ENCODE results near the gene RELL1. TPM values are rescaled to one million over a fixed set of nuclear protein-coding genes. Genes with fewer than 3 reads are reported as not detected.

Gene RELL1
- total RNA-seq: 10 to 100 TPM; 30.1 to 30.7 TPM
- total RNA-seq: 43.1 to 54.2 reads per million in 2 donors

DNA sequence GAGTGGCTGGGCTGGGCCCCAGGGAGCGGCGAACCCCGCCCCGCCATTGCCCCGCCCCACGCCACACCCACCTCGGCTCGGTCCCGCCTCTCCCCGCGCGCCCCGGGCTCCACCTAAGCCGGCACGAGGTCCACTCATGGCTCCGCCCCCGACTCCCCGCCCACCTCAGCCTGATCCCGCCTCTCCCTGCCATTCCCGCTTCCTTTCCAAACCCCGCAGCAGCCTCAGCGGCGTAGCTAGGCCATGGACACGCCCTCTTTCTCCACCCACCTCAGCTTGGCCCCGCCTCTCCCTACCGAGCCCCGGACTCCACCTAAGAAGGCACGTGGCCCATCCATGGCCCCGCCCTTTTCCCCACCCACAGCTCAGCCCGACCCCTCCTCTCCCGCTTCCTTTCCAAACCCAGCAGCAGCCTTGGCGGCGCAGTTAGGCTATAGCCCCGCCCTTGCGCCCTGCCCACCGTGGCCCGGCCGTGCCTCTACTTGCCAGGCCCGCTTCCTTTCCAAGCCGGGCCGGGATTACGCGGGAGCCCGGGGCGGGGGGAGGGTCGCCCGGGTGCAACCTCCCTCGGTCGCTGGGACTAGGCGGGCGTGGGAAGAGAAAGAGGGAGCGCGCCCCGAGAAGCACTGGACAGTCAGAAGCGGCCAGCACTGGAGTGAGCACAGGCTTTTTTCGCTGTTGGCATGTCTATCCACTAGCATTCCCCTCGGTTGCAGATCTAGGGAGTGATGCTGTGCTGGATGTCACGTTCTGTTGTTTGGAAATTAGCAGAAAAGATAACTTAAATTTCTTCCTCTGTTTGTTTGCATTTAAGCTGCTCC is at the start of gene RELL1:
RELL1 (minus strand) TSS at position 4 of the 821 bp plus-strand sequence. CDS start 89 bp downstream, outside the sequence.
- peak within 1 kb of the TSS; percentile 95 for H3K4me3 Mint-ChIP-seq
- ATAC-seq: peak; percentile 86
- peaks cover 27% of the 10 kb centered on the region for H3K4me1 Mint-ChIP-seq
- peak within 1 kb of the TSS; percentile 91 for H3K27ac Mint-ChIP-seq
- peaks cover 5% of the 10 kb centered on the region for H3K27me3 Mint-ChIP-seq
- DNase-seq: peak; percentile 96 to 99 (median 97)
- H3K36me3 Mint-ChIP-seq (ENCODE audit: low read depth): peaks cover 4% of the 10 kb centered on the region
- H3K9me3 ChIP-seq (ENCODE audit: control insufficient read depth, low read length, poor library complexity, severe bottlenecking): no peaks in the 10 kb centered on the region

GRCh38 chr4:37735578-37735977 is 49.4 kb upstream of the RELL1 start:
- no peaks in the 10 kb centered on the region for H3K27me3 Mint-ChIP-seq
- no peak overlapping the region for H3K27ac Mint-ChIP-seq
- H3K4me1 Mint-ChIP-seq: no peaks in the 10 kb centered on the region
- no peaks in the 10 kb centered on the region for H3K9me3 ChIP-seq (ENCODE audit: control insufficient read depth, low read length, poor library complexity, severe bottlenecking)
- no peak overlapping the region for H3K4me3 Mint-ChIP-seq
- ATAC-seq (no peak), DNase-seq (no peak)
- H3K36me3 Mint-ChIP-seq (ENCODE audit: low read depth): no peaks in the 10 kb centered on the region

- no peaks in the 10 kb centered on the region for H3K9me3 ChIP-seq (ENCODE audit: control insufficient read depth, low read length, poor library complexity, severe bottlenecking)
- H3K27ac Mint-ChIP-seq: no peak overlapping the region
- ATAC-seq (no peak), DNase-seq (no peak)
- no peaks in the 10 kb centered on the region for H3K4me1 Mint-ChIP-seq
- no peak overlapping the region for H3K4me3 Mint-ChIP-seq
- no peaks in the 10 kb centered on the region for H3K36me3 Mint-ChIP-seq (ENCODE audit: low read depth)
- H3K27me3 Mint-ChIP-seq: no peaks in the 10 kb centered on the region
Observed at GRCh38 chr4:37734989-37735388, 48.8 kb upstream of the RELL1 start.

DNA sequence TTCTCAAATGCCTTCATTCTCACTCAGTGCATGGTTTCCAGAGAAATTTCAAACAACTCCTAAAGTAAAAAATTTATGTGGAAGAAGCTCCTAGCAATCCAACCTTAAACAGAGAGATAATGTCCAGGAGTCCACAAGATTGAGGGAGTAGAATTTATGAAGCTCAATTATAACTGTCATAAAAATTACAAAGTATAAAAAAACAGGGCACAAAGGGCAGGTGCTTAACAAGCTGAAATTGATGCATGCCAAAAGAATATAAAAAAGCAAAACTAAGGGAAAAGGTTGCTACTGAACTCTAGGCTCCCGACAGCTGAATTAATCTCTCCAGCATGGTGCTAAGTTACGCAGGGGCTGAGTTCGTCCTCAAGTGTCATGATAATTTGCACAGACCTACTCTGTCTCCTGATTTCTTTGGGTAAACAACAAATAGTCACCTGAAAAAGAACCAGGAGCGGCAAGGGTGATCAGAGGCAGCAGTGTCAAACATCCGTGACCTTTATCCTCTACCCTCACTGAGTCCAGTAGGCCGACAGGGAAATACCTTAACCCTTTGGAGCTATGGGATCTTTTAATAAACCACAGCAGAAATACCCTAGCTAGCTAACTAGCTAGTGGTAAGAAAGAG is 47.2 kb upstream of the RELL1 start:
- H3K9me3 ChIP-seq (ENCODE audit: control insufficient read depth, low read length, poor library complexity, severe bottlenecking): no peaks in the 10 kb centered on the region
- ATAC-seq (no peak), DNase-seq (no peak)
- Mint-ChIP-seq H3K27ac (no peak overlapping the region), H3K27me3 (no peaks in the 10 kb centered on the region), H3K4me3 (no peak overlapping the region), H3K4me1 (no peaks in the 10 kb centered on the region), H3K36me3 (ENCODE audit: low read depth) (no peaks in the 10 kb centered on the region)

DNA sequence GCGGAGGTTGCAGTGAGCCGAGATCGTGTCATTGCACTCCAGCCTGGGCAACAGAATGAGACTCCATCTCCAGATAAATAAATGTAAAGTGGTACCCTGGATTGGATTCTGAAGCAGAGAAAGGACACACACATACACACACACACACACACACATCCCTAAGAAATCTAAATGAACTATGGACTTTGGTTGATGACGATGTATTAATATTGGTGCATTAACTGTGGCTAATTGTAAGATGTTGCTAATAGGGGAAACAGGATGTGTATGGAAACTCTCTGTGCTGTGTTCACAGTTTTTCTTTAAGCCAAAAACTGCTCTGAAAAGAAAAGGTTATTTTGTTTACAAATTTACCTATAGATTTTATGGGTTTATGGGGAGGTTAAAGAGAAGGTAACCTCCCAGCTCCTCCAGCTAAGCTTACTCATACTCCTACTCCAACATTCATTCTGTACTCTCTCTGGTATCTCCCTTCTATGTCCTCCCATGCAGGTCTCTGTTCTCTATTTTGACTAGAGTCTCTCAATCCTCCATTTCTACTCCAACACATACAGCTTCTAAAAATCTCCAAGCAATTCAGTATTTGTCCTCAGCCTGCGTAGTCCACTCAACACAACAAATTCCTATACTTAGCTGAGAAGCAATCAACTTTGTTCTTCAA is 46.5 kb upstream of the RELL1 start:
- Mint-ChIP-seq H3K4me3 (no peak overlapping the region), H3K36me3 (ENCODE audit: low read depth) (no peaks in the 10 kb centered on the region), H3K27me3 (peaks cover 2% of the 10 kb centered on the region), H3K27ac (no peak overlapping the region), H3K4me1 (peaks cover 3% of the 10 kb centered on the region)
- no peak for DNase-seq
- no peaks in the 10 kb centered on the region for H3K9me3 ChIP-seq (ENCODE audit: control insufficient read depth, low read length, poor library complexity, severe bottlenecking)
- ATAC-seq: no peak

DNA sequence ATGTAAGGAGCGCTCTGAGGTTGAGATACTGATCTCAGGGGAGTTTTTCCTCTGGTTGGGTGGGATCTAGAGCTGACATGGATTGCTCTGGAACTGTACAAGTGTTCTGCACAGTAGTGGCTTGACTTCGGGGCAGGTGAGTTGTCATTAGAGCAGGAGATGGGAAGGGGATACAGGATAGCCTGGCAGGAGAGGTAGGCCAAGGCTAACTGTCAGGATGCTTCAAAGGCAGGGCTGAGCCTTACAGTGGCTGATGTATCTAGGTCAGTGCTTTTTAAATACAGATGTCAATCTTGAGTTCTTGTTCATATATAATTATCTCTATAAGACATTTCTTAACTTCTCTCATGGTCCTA is 43.5 kb upstream of the RELL1 start:
- peaks cover 5% of the 10 kb centered on the region for H3K4me1 Mint-ChIP-seq
- no peak for ATAC-seq
- H3K9me3 ChIP-seq (ENCODE audit: control insufficient read depth, low read length, poor library complexity, severe bottlenecking): no peaks in the 10 kb centered on the region

GRCh38 chr4:37728064-37728463 is 41.9 kb upstream of the RELL1 start:
- ATAC-seq: no peak
- Mint-ChIP-seq H3K4me1 (peaks cover 6% of the 10 kb centered on the region), H3K27ac (no peak overlapping the region), H3K27me3 (peaks cover 8% of the 10 kb centered on the region), H3K4me3 (no peak overlapping the region), H3K36me3 (ENCODE audit: low read depth) (no peaks in the 10 kb centered on the region)
- H3K9me3 ChIP-seq (ENCODE audit: control insufficient read depth, low read length, poor library complexity, severe bottlenecking): no peaks in the 10 kb centered on the region
- DNase-seq: no peak

More for the DNA sequence above, 43.5 kb upstream of the RELL1 start:
- no peak for DNase-seq
- Mint-ChIP-seq H3K27me3 (peaks cover 8% of the 10 kb centered on the region), H3K36me3 (ENCODE audit: low read depth) (no peaks in the 10 kb centered on the region), H3K27ac (no peak overlapping the region), H3K4me3 (no peak overlapping the region)

DNA sequence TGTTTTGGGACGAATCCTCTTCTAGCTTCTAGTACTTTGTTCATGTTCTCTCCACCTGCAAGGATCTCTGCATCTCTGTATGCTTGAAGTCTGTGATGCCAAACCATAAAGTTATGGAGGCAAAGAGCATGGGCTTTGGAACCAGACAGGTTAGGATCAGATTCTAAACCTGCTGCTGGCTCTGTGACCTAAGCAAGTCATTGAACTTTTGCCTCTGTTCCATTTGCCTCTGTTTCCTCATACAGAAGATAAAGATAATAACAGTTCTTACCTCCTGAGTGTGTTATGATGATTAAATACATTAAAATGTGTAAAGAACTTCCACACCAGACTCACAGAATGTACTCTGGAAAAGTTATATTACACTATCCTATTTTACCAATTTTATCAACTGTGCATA is 41.5 kb upstream of the RELL1 start:
- H3K27ac Mint-ChIP-seq: no peak overlapping the region
- DNase-seq (no peak), ATAC-seq (no peak)
- no peaks in the 10 kb centered on the region for H3K36me3 Mint-ChIP-seq (ENCODE audit: low read depth)
- no peak overlapping the region for H3K4me3 Mint-ChIP-seq
- peaks cover 8% of the 10 kb centered on the region for H3K27me3 Mint-ChIP-seq
- no peaks in the 10 kb centered on the region for H3K9me3 ChIP-seq (ENCODE audit: control insufficient read depth, low read length, poor library complexity, severe bottlenecking)
- H3K4me1 Mint-ChIP-seq: peaks cover 11% of the 10 kb centered on the region

DNA sequence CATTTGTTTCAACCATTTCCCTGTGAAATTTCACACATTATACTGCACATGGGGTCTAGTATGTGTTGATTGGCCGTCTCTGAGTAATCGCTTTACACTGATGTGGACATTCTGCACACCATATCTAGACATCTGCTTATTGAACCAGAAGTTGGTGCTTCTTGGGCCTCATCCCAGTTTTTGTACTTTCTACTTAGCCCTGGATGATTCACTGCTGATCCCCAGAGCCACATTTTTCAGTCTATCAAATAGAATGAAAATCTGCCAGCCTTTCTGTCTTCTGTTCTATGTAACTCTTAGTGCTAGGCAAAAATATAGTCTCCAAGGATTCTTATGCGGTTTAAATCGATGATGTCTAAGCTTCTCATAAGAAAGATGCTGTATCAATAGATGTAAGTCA is 40.5 kb upstream of the RELL1 start:
- ATAC-seq: no peak
- H3K9me3 ChIP-seq (ENCODE audit: control insufficient read depth, low read length, poor library complexity, severe bottlenecking): no peaks in the 10 kb centered on the region
- Mint-ChIP-seq H3K4me1 (peaks cover 19% of the 10 kb centered on the region), H3K27ac (no peak overlapping the region), H3K36me3 (ENCODE audit: low read depth) (no peaks in the 10 kb centered on the region), H3K27me3 (peaks cover 8% of the 10 kb centered on the region), H3K4me3 (no peak overlapping the region)
- DNase-seq: no peak

DNA sequence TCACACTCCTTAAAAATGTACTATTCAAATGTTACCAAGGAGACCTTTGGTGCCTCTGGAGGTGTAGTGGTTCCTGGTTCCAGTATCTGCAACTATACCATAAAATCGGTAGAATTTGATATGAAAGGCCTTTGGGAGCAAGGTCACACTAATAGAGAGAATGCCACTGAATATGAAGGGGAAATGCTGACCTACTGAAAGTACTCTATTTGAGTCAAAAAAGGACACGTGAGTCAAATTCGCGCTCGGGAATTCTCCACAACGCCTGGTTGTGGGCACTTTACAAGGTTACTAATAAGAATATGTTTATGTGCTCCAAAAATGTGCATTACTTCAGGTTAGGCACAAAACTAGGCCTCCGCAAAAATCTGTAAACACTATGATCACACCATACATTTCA is 39.5 kb upstream of the RELL1 start:
- DNase-seq: no peak
- H3K36me3 Mint-ChIP-seq (ENCODE audit: low read depth): no peaks in the 10 kb centered on the region
- peaks cover 8% of the 10 kb centered on the region for H3K27me3 Mint-ChIP-seq
- no peaks in the 10 kb centered on the region for H3K9me3 ChIP-seq (ENCODE audit: control insufficient read depth, low read length, poor library complexity, severe bottlenecking)
- no peak overlapping the region for H3K4me3 Mint-ChIP-seq
- peaks cover 19% of the 10 kb centered on the region for H3K4me1 Mint-ChIP-seq
- ATAC-seq: no peak
- no peak overlapping the region for H3K27ac Mint-ChIP-seq

DNA sequence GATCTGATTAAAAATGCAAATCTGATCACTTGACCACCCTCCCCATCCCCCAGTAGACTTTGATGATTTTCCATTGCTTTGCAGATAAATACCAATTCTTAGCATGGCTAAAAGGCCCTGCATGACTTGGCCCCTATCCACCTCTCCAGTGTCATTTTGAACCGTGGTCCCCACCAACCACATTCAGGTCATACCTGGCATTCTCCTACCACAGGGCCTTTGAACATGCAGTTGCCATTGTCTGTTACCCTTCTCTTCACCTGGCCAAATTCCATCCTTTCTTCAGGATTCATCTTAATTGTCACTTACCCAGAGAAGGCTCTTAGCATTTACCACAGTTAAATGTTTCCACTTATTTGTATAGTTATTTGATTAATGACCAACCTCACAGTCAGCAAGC is 36.9 kb upstream of the RELL1 start:
- no peak overlapping the region for H3K4me3 Mint-ChIP-seq
- H3K27me3 Mint-ChIP-seq: peaks cover 17% of the 10 kb centered on the region
- peaks cover 3% of the 10 kb centered on the region for H3K9me3 ChIP-seq (ENCODE audit: control insufficient read depth, low read length, poor library complexity, severe bottlenecking)
- no peak overlapping the region for H3K27ac Mint-ChIP-seq
- DNase-seq: no peak
- ATAC-seq: no peak
- H3K36me3 Mint-ChIP-seq (ENCODE audit: low read depth): no peaks in the 10 kb centered on the region
- H3K4me1 Mint-ChIP-seq: peaks cover 19% of the 10 kb centered on the region

- no peak overlapping the region for H3K27ac Mint-ChIP-seq
- peak; percentile 64 for ATAC-seq
- no peak for DNase-seq
Observed at GRCh38 chr4:37721995-37722638, 35.9 kb upstream of the RELL1 start.

GRCh38 chr4:37719021-37719420 is 32.8 kb upstream of the RELL1 start:
- Mint-ChIP-seq H3K27ac (no peak overlapping the region), H3K36me3 (ENCODE audit: low read depth) (no peaks in the 10 kb centered on the region), H3K4me3 (no peak overlapping the region), H3K27me3 (peaks cover 29% of the 10 kb centered on the region), H3K4me1 (peaks cover 16% of the 10 kb centered on the region)
- ATAC-seq (no peak), DNase-seq (no peak)
- H3K9me3 ChIP-seq (ENCODE audit: control insufficient read depth, low read length, poor library complexity, severe bottlenecking): peaks cover 3% of the 10 kb centered on the region

More at GRCh38 chr4:37721995-37722638, 35.9 kb upstream of the RELL1 start:
- Mint-ChIP-seq H3K4me3 (no peak overlapping the region), H3K4me1 (peaks cover 13% of the 10 kb centered on the region), H3K36me3 (ENCODE audit: low read depth) (no peaks in the 10 kb centered on the region), H3K27me3 (peaks cover 17% of the 10 kb centered on the region)
- peaks cover 3% of the 10 kb centered on the region for H3K9me3 ChIP-seq (ENCODE audit: control insufficient read depth, low read length, poor library complexity, severe bottlenecking)

All from T-helper 17 cell (primary cell).